ENCODE data around the gene TMEM62. TPM values are rescaled to one million over a fixed set of nuclear protein-coding genes. Genes with fewer than 3 reads are reported as not detected.

The TMEM62 gene
- total RNA-seq, 1 donor from 2014 or later: 11.5 TPM

GRCh38 chr15:43094416-43095030 lies 38.9 kb upstream of the TMEM62 start:
- no peak for TF ChIP-seq CTCF (conservative IDR thresholded peaks at IDR 0.05)
- DNase-seq (ENCODE audit: extremely low spot score, unreplicated experiment): no peak
- H3K9me3 Mint-ChIP-seq: peaks cover 4% of the 10 kb centered on the region
- H3K27me3 Mint-ChIP-seq: no peaks in the 10 kb centered on the region
- H3K36me3 Mint-ChIP-seq: peaks cover 30% of the 10 kb centered on the region
- peaks cover 19% of the 10 kb centered on the region for H3K4me1 Mint-ChIP-seq (ENCODE audit: unreplicated experiment)
- H3K4me3 Mint-ChIP-seq: no peak overlapping the region
- H3K27ac Mint-ChIP-seq: no peak overlapping the region

GRCh38 chr15:43095243-43095642 lies 38.1 kb upstream of the TMEM62 start:
- no peak for TF ChIP-seq CTCF (conservative IDR thresholded peaks at IDR 0.05)
- DNase-seq (ENCODE audit: extremely low spot score, unreplicated experiment): no peak
- no peak overlapping the region for H3K4me3 Mint-ChIP-seq
- H3K27me3 Mint-ChIP-seq: no peaks in the 10 kb centered on the region
- peaks cover 35% of the 10 kb centered on the region for H3K36me3 Mint-ChIP-seq
- peaks cover 19% of the 10 kb centered on the region for H3K4me1 Mint-ChIP-seq (ENCODE audit: unreplicated experiment)
- peaks cover 4% of the 10 kb centered on the region for H3K9me3 Mint-ChIP-seq
- H3K27ac Mint-ChIP-seq: no peak overlapping the region

- H3K4me1 Mint-ChIP-seq (ENCODE audit: unreplicated experiment): peaks cover 20% of the 10 kb centered on the region
- peaks cover 4% of the 10 kb centered on the region for H3K9me3 Mint-ChIP-seq
- H3K27me3 Mint-ChIP-seq: no peaks in the 10 kb centered on the region
- no peak for TF ChIP-seq CTCF (conservative IDR thresholded peaks at IDR 0.05)
- H3K36me3 Mint-ChIP-seq: peaks cover 39% of the 10 kb centered on the region
- H3K4me3 Mint-ChIP-seq: no peak overlapping the region
- DNase-seq (ENCODE audit: extremely low spot score, unreplicated experiment): no peak
- H3K27ac Mint-ChIP-seq: no peak overlapping the region
These were observed 37.6 kb upstream of the TMEM62 start for GRCh38 chr15:43095708-43096347.

GRCh38 chr15:43096411-43096810 lies 37.0 kb upstream of the TMEM62 start:
- H3K27ac Mint-ChIP-seq: no peak overlapping the region
- H3K36me3 Mint-ChIP-seq: peaks cover 44% of the 10 kb centered on the region
- H3K9me3 Mint-ChIP-seq: peaks cover 4% of the 10 kb centered on the region
- DNase-seq (ENCODE audit: extremely low spot score, unreplicated experiment): no peak
- TF ChIP-seq CTCF (conservative IDR thresholded peaks at IDR 0.05): no peak
- no peak overlapping the region for H3K4me3 Mint-ChIP-seq
- no peaks in the 10 kb centered on the region for H3K27me3 Mint-ChIP-seq
- H3K4me1 Mint-ChIP-seq (ENCODE audit: unreplicated experiment): peaks cover 25% of the 10 kb centered on the region

- no peaks in the 10 kb centered on the region for H3K27me3 Mint-ChIP-seq
- peaks cover 58% of the 10 kb centered on the region for H3K36me3 Mint-ChIP-seq
- no peak overlapping the region for H3K27ac Mint-ChIP-seq
- no peak overlapping the region for H3K4me3 Mint-ChIP-seq
- H3K9me3 Mint-ChIP-seq: no peaks in the 10 kb centered on the region
- no peak for TF ChIP-seq CTCF (conservative IDR thresholded peaks at IDR 0.05)
- H3K4me1 Mint-ChIP-seq (ENCODE audit: unreplicated experiment): peaks cover 35% of the 10 kb centered on the region
- DNase-seq (ENCODE audit: extremely low spot score, unreplicated experiment): no peak
These were observed 34.1 kb upstream of the TMEM62 start for GRCh38 chr15:43099105-43099845.

All from type B pancreatic cell (in vitro differentiated cells).